Measurements from ENCODE around the gene TYW1B.
"Not testable (repeated sequence)": the region's sequence is repeated elsewhere in the genome, so short reads cannot be mapped to it uniquely, and the experiment has no call there.

GRCh38 chr7:72590023-72590422, 238.0 kb downstream of the TYW1B start:
- not testable (repeated sequence) for TF ChIP-seq POLR2AphosphoS5, POLR2A (IDR thresholded peaks at IDR 0.05)
